Mesenchymal stem cell (in vitro differentiated cells and primary cell): ENCODE measurements around the gene KRT23.

Experiments
- DNase-seq: peaks from one replicate; pipeline ENCODE4 v3.0.0-alpha.2; 2013
- H2AFZ ChIP-seq: one replicate; pipeline ENCODE4 v1.6.1; 2013; ENCODE audit warnings: low read depth, mild to moderate bottlenecking, control low read depth, inconsistent platforms, low read length, moderate library complexity
- H2AK5ac ChIP-seq: 2 replicates; pipeline ENCODE4 v1.6.1; 2013; ENCODE audit warnings: low read length, moderate library complexity, mild to moderate bottlenecking, inconsistent platforms; ENCODE audit not compliant: severe bottlenecking
- H2BK120ac ChIP-seq: one replicate; pipeline ENCODE4 v1.6.1; 2013; ENCODE audit warnings: low read depth, mild to moderate bottlenecking, inconsistent platforms, low read length, moderate library complexity
- H2BK12ac ChIP-seq, 2 experiments: one replicate each; pipeline ENCODE4 v1.6.1; 2013; ENCODE audit warnings: inconsistent platforms in 2 of 2, low read length in 2 of 2, mild to moderate bottlenecking in 2 of 2, moderate library complexity in 2 of 2, control low read depth in 1 of 2
- H2BK15ac ChIP-seq: one replicate; pipeline ENCODE4 v1.6.1; 2013; ENCODE audit warnings: mild to moderate bottlenecking, low read depth, inconsistent platforms; ENCODE audit not compliant: poor library complexity, severe bottlenecking
- H2BK5ac ChIP-seq: 2 replicates; pipeline ENCODE4 v1.6.1; 2013; ENCODE audit warnings: low read depth, mild to moderate bottlenecking, low read length, control low read depth, inconsistent platforms; ENCODE audit not compliant: poor library complexity, severe bottlenecking
- H3K14ac ChIP-seq, 2 experiments: one replicate each; pipeline ENCODE4 v1.6.1; 2013; ENCODE audit warnings: inconsistent platforms in 2 of 2, low read length in 2 of 2, control low read depth in 1 of 2, mild to moderate bottlenecking in 1 of 2, moderate library complexity in 1 of 2
- H3K18ac ChIP-seq, 2 experiments: one replicate each; pipeline ENCODE4 v1.6.1; 2013; ENCODE audit warnings: inconsistent platforms in 2 of 2, low read length in 2 of 2, control low read depth in 1 of 2, low read depth in 1 of 2, mild to moderate bottlenecking in 1 of 2
- H3K23ac ChIP-seq, 2 experiments: one replicate each; pipeline ENCODE4 v1.6.1; 2013; ENCODE audit warnings: inconsistent platforms in 2 of 2, low read length in 2 of 2, mild to moderate bottlenecking in 2 of 2, moderate library complexity in 2 of 2, control low read depth in 1 of 2
- H3K27ac ChIP-seq: 2 replicates; pipeline ENCODE4 v1.5.1; 2013; ENCODE audit warnings: mild to moderate bottlenecking, moderate library complexity, low read length, control low read depth, inconsistent platforms; ENCODE audit not compliant: poor library complexity, severe bottlenecking
- H3K27me3 ChIP-seq, 2 experiments: 2 replicates each; pipeline versions ENCODE4 v1.6.1 to v1.7.0; 2013; ENCODE audit warnings: low read length in 2 of 2, mild to moderate bottlenecking in 2 of 2, moderate library complexity in 2 of 2, control low read depth in 1 of 2, inconsistent platforms in 1 of 2; ENCODE audit not compliant: control insufficient read depth in 1 of 2, insufficient read depth in 1 of 2
- H3K36me3 ChIP-seq, 2 experiments: 2 replicates each; pipeline versions ENCODE4 v1.6.1 to v1.7.0; 2013; ENCODE audit warnings: low read length in 2 of 2, control low read depth in 1 of 2, inconsistent platforms in 1 of 2, low read depth in 1 of 2, mild to moderate bottlenecking in 1 of 2; ENCODE audit not compliant: insufficient read depth in 2 of 2, control insufficient read depth in 1 of 2
- H3K4ac ChIP-seq, 2 experiments: one replicate each; pipeline ENCODE4 v1.6.1; 2013; ENCODE audit warnings: inconsistent platforms in 2 of 2, low read length in 2 of 2, mild to moderate bottlenecking in 2 of 2, moderate library complexity in 2 of 2, control low read depth in 1 of 2, low read depth in 1 of 2
- H3K4me1 ChIP-seq: 2 replicates; pipeline ENCODE4 v1.6.1; 2013; ENCODE audit warnings: low read depth, low read length, control low read depth; ENCODE audit not compliant: control insufficient read depth, insufficient read depth
- H3K4me2 ChIP-seq: 2 replicates; pipeline ENCODE4 v1.6.1; 2013; ENCODE audit warnings: low read length, mild to moderate bottlenecking, inconsistent platforms; ENCODE audit not compliant: poor library complexity, severe bottlenecking
- H3K4me3 ChIP-seq, 2 experiments: 2 replicates each; pipeline versions ENCODE4 v1.5.1 to v1.7.0; 2013; ENCODE audit warnings: low read length in 2 of 2, mild to moderate bottlenecking in 2 of 2, control low read depth in 1 of 2, low read depth in 1 of 2; ENCODE audit not compliant: insufficient read depth in 1 of 2
- H3K79me1 ChIP-seq: replicated peaks from 2 replicates; pipeline ENCODE4 v1.6.1; 2013; ENCODE audit warnings: mild to moderate bottlenecking, control low read depth, low read length, inconsistent platforms; ENCODE audit not compliant: poor library complexity, severe bottlenecking
- H3K9ac ChIP-seq: 2 replicates; pipeline ENCODE4 v1.7.0; 2013; ENCODE audit warnings: mild to moderate bottlenecking, low read length, moderate library complexity
- H3K9me3 ChIP-seq: 2 replicates; pipeline ENCODE4 v1.7.0; 2013; ENCODE audit warnings: mild to moderate bottlenecking, low read length; ENCODE audit not compliant: control insufficient read depth
- H4K8ac ChIP-seq: one replicate; pipeline ENCODE4 v1.6.1; 2013; ENCODE audit warnings: inconsistent platforms, mild to moderate bottlenecking, low read length, moderate library complexity
- H4K91ac ChIP-seq: one replicate; pipeline ENCODE4 v1.6.1; 2013; ENCODE audit warnings: mild to moderate bottlenecking, low read length, inconsistent platforms
- WGBS: methylation state at CpG from one replicate; pipeline ENCODE4 v1.1.7; 2013; ENCODE audit warnings: mixed read lengths; 5-methylcytosine and 5-hydroxymethylcytosine counted together

The KRT23 gene

GRCh38 chr17:40932608-40933007 lies 4.8 kb downstream of the KRT23 start:
- Histone ChIP-seq H3K23ac (no peak overlapping the region), H2AFZ (no peak overlapping the region), H2AK5ac (no peak overlapping the region), H2BK12ac (no peak overlapping the region), H4K8ac (no peak overlapping the region), H3K4me2 (no peak overlapping the region), H3K36me3 (no peaks in the 10 kb centered on the region), H3K9me3 (no peaks in the 10 kb centered on the region), H3K79me1 (no peaks in the 10 kb centered on the region), H3K9ac (no peak overlapping the region), H3K14ac (no peak overlapping the region), H3K27me3 (no peaks in the 10 kb centered on the region), H3K18ac (no peak overlapping the region), H2BK120ac (no peak overlapping the region), H3K4me1 (peaks cover 3% of the 10 kb centered on the region), H2BK5ac (no peak overlapping the region), H3K4ac (no peak overlapping the region), H4K91ac (no peak overlapping the region), H2BK15ac (no peak overlapping the region), H3K27ac (peak overlapping the region; percentile 89), H3K4me3 (no peak overlapping the region)
- WGBS, result no CpG with 5 or more reads among the region's 2 CpGs
- no peak for DNase-seq

- no peak overlapping the region for H3K9ac ChIP-seq
- H3K4me1 ChIP-seq, result no peaks in the 10 kb centered on the region
- no peak overlapping the region for H3K18ac ChIP-seq
- H3K4ac ChIP-seq, result no peak overlapping the region
- H3K9me3 ChIP-seq, result no peaks in the 10 kb centered on the region
- peak overlapping the region; percentile 67 for H2AK5ac ChIP-seq
- H3K79me1 ChIP-seq, result no peaks in the 10 kb centered on the region
- H3K14ac ChIP-seq, result no peak overlapping the region
- H2BK5ac ChIP-seq, result no peak overlapping the region
- H3K36me3 ChIP-seq, result no peaks in the 10 kb centered on the region
- DNase-seq, result no peak
- no peaks in the 10 kb centered on the region for H3K27me3 ChIP-seq
- H2AFZ ChIP-seq, result no peak overlapping the region
- no peak overlapping the region for H4K8ac ChIP-seq
- no peak overlapping the region for H3K23ac ChIP-seq
- no peak overlapping the region for H3K4me3 ChIP-seq
- no peak overlapping the region for H2BK15ac ChIP-seq
- no peak overlapping the region for H3K27ac ChIP-seq
- 77% methylated on average over 3 of the region's 3 CpGs for WGBS
- no peak overlapping the region for H3K4me2 ChIP-seq
- H2BK12ac ChIP-seq, result no peak overlapping the region
- H2BK120ac ChIP-seq, result no peak overlapping the region
- no peak overlapping the region for H4K91ac ChIP-seq
These were observed 6.1 kb downstream of the KRT23 start for GRCh38 chr17:40931311-40931710.

- H3K4me2 ChIP-seq, result no peak overlapping the region
- H3K27me3 ChIP-seq, result no peaks in the 10 kb centered on the region
- no peak overlapping the region for H2BK120ac ChIP-seq
- no peak overlapping the region for H2BK12ac ChIP-seq
- H2AFZ ChIP-seq, result no peak overlapping the region
- no peak overlapping the region for H2AK5ac ChIP-seq
- no peak overlapping the region for H3K18ac ChIP-seq
- no peak overlapping the region for H2BK5ac ChIP-seq
- no peak overlapping the region for H3K27ac ChIP-seq
- H4K91ac ChIP-seq, result no peak overlapping the region
- H3K36me3 ChIP-seq, result no peaks in the 10 kb centered on the region
- H3K9me3 ChIP-seq, result no peaks in the 10 kb centered on the region
- no peaks in the 10 kb centered on the region for H3K79me1 ChIP-seq
- no peak overlapping the region for H3K4me3 ChIP-seq
- H3K9ac ChIP-seq, result no peak overlapping the region
- no peak overlapping the region for H2BK15ac ChIP-seq
- H3K23ac ChIP-seq, result no peak overlapping the region
- no peaks in the 10 kb centered on the region for H3K4me1 ChIP-seq
- WGBS, result 77% methylated on average over 8 of the region's 8 CpGs
- H3K14ac ChIP-seq, result no peak overlapping the region
- no peak overlapping the region for H3K4ac ChIP-seq
- no peak for DNase-seq
- H4K8ac ChIP-seq, result no peak overlapping the region
These were observed 11.1 kb downstream of the KRT23 start for GRCh38 chr17:40926341-40926740.

- Histone ChIP-seq H3K36me3 (no peaks in the 10 kb centered on the region), H3K4me1 (no peaks in the 10 kb centered on the region), H4K8ac (no peak overlapping the region), H3K23ac (no peak overlapping the region), H3K27ac (peak overlapping the region; percentile 0), H2BK5ac (no peak overlapping the region), H2AK5ac (no peak overlapping the region), H3K4me3 (no peak overlapping the region), H2BK120ac (no peak overlapping the region), H3K27me3 (no peaks in the 10 kb centered on the region), H3K9ac (peak overlapping the region; percentile 86), H2BK12ac (no peak overlapping the region), H2AFZ (no peak overlapping the region), H2BK15ac (no peak overlapping the region), H3K14ac (no peak overlapping the region), H3K4ac (no peak overlapping the region), H3K4me2 (no peak overlapping the region), H3K18ac (no peak overlapping the region), H3K79me1 (no peaks in the 10 kb centered on the region), H3K9me3 (no peaks in the 10 kb centered on the region), H4K91ac (no peak overlapping the region)
- peak; percentile 90 for DNase-seq
- WGBS, result 21% methylated on average over 2 of the region's 2 CpGs
These were observed 15.2 kb downstream of the KRT23 start for GRCh38 chr17:40922239-40922638.
